Stomach (tissue), 4 donors: ENCODE measurements around the gene IFT25.

ENCODE experiments used
- EP300 ChIP-seq: sonication (generic); formaldehyde crosslinking; IDR thresholded peaks from one replicate; pipeline ENCODE4 v1.6.1; 2017; ENCODE audit warnings: antibody characterized with exemption
- POLR2A ChIP-seq, 4 donors: fragments of 450-650 bp; IDR thresholded peaks; one replicate each; pipeline ENCODE4 v1.6.1; 2016; ENCODE audit warnings: antibody characterized with exemption in 4 of 4, control low read depth in 2 of 4, mild to moderate bottlenecking in 1 of 4, moderate library complexity in 1 of 4
- POLR2AphosphoS5 ChIP-seq, 3 donors: sonication (generic); formaldehyde crosslinking; IDR thresholded peaks; one replicate each; pipeline ENCODE4 v1.6.1; 2016; ENCODE audit warnings: antibody characterized with exemption in 3 of 3
- TF ChIP-seq, protein P1 (sequence below), 7 experiments: fragments of 450-650 bp in 4 of 7; fragments of 200-600 bp in 3 of 7; sonication (generic) in 3 of 7; IDR thresholded peaks; one replicate each; pipeline ENCODE4 v1.5.1; 2016 to 2019; ENCODE audit warnings: antibody characterized with exemption in 7 of 7, control low read depth in 2 of 7, mild to moderate bottlenecking in 1 of 7

DNA sequence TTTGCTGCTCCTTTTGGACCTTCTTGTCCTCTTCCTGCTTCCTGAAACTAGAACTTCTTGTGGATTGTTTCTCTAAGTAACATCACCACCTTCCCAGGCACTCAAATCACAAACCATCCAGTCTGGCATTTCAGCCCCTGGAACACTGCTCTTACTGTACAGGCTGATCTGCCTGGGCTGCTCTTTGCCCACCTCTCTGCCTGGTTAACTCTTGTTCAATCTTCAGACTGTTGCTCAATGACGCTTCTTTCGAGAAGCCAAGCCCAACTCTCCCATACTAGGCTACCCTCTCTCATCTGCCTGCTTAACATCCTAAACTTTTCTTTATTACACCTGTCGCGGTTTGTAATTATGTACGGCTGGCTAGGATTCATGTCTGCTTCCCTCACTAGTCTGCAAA, 50.9 kb downstream of the IFT25 start:
- TF ChIP-seq POLR2AphosphoS5 (IDR thresholded peaks at IDR 0.05) (no peak), POLR2A (IDR thresholded peaks at IDR 0.05) (no peak), EP300 (no peak)
- TF ChIP-seq, protein P1, sequence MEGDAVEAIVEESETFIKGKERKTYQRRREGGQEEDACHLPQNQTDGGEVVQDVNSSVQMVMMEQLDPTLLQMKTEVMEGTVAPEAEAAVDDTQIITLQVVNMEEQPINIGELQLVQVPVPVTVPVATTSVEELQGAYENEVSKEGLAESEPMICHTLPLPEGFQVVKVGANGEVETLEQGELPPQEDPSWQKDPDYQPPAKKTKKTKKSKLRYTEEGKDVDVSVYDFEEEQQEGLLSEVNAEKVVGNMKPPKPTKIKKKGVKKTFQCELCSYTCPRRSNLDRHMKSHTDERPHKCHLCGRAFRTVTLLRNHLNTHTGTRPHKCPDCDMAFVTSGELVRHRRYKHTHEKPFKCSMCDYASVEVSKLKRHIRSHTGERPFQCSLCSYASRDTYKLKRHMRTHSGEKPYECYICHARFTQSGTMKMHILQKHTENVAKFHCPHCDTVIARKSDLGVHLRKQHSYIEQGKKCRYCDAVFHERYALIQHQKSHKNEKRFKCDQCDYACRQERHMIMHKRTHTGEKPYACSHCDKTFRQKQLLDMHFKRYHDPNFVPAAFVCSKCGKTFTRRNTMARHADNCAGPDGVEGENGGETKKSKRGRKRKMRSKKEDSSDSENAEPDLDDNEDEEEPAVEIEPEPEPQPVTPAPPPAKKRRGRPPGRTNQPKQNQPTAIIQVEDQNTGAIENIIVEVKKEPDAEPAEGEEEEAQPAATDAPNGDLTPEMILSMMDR (IDR thresholded peaks at IDR 0.05): no peak
